GM23338 (cell line): ENCODE measurements around the gene BRD9. TPM values are rescaled to one million over a fixed set of nuclear protein-coding genes. Genes with fewer than 3 reads are reported as not detected.

Experiments
- ATAC-seq: fragments of 200-7000 bp; cut with Tn5 transposase; 3 replicates; pipeline ENCODE4 v1.9.1; 2020
- DNase-seq: peaks from one replicate; pipeline ENCODE4 v3.0.0-alpha.2; 2015; ENCODE audit warnings: low spot score
- H2AFZ ChIP-seq: fragments of 200-600 bp; sonication (generic); 2 replicates; pipeline ENCODE4 v1.8.0; 2016; ENCODE audit warnings: antibody characterized with exemption, mild to moderate bottlenecking, moderate library complexity
- H3F3A ChIP-seq: fragments of 200-600 bp; sonication (generic); replicated peaks from 2 replicates; pipeline ENCODE4 v1.8.0; 2017; ENCODE audit warnings: antibody characterized with exemption, mixed run types, low read depth
- H3K27ac ChIP-seq: fragments of 200-600 bp; sonication (generic); 2 replicates; pipeline ENCODE4 v1.6.1; 2016; ENCODE audit warnings: low read depth
- H3K27me3 ChIP-seq: fragments of 200-600 bp; sonication (generic); 2 replicates; pipeline ENCODE4 v1.8.0; 2016; ENCODE audit warnings: mild to moderate bottlenecking, mixed run types, moderate library complexity; ENCODE audit not compliant: insufficient read depth
- H3K36me3 ChIP-seq: fragments of 200-600 bp; sonication (generic); 2 replicates; pipeline ENCODE4 v1.8.0; 2016; ENCODE audit warnings: mild to moderate bottlenecking; ENCODE audit not compliant: insufficient read depth
- H3K4me1 ChIP-seq: fragments of 200-600 bp; sonication (generic); 2 replicates; pipeline ENCODE4 v1.8.0; 2016; ENCODE audit warnings: mild to moderate bottlenecking, moderate library complexity; ENCODE audit not compliant: insufficient read depth
- H3K4me2 ChIP-seq: fragments of 200-600 bp; sonication (generic); 2 replicates; pipeline ENCODE4 v1.7.1; 2017; ENCODE audit warnings: mixed run types
- H3K4me3 ChIP-seq: fragments of 200-600 bp; sonication (generic); 2 replicates; pipeline ENCODE4 v1.6.1; 2016; ENCODE audit warnings: mixed run types
- H3K79me2 ChIP-seq: fragments of 200-600 bp; sonication (generic); replicated peaks from 2 replicates; pipeline ENCODE4 v1.8.0; 2017; ENCODE audit warnings: mild to moderate bottlenecking; ENCODE audit not compliant: insufficient read depth
- H3K9me2 ChIP-seq: fragments of 200-600 bp; sonication (generic); 2 replicates; pipeline ENCODE4 v1.8.0; 2017; ENCODE audit not compliant: insufficient read depth
- H4K20me1 ChIP-seq: fragments of 200-600 bp; sonication (generic); replicated peaks from 2 replicates; pipeline ENCODE4 v1.8.0; 2017; ENCODE audit warnings: mild to moderate bottlenecking; ENCODE audit not compliant: insufficient read depth
- H3K27ac Mint-ChIP-seq: 2 replicates; pipeline ENCODE4 v1.8.0; 2020; ENCODE audit warnings: inconsistent platforms, mild to moderate bottlenecking, moderate library complexity, mixed read lengths
- H3K27me3 Mint-ChIP-seq: 3 replicates; pipeline ENCODE4 v1.8.0; 2022; ENCODE audit warnings: low read depth, mild to moderate bottlenecking, moderate library complexity, mixed read lengths, inconsistent platforms; ENCODE audit not compliant: insufficient read depth, poor library complexity
- H3K36me3 Mint-ChIP-seq: 3 replicates; pipeline ENCODE4 v1.8.0; 2021; ENCODE audit warnings: low read depth, mild to moderate bottlenecking, inconsistent platforms, moderate library complexity, mixed read lengths
- H3K4me1 Mint-ChIP-seq: 3 replicates; pipeline ENCODE4 v1.8.0; 2020; ENCODE audit warnings: mild to moderate bottlenecking, inconsistent platforms, mixed read lengths
- H3K4me3 Mint-ChIP-seq: 3 replicates; pipeline ENCODE4 v1.8.0; 2021; ENCODE audit warnings: moderate library complexity, mild to moderate bottlenecking, inconsistent platforms, mixed read lengths
- H3K9me3 Mint-ChIP-seq: 3 replicates; pipeline ENCODE4 v1.8.0; 2020; ENCODE audit warnings: moderate library complexity, mild to moderate bottlenecking, inconsistent platforms, mixed read lengths
- CREB1 ChIP-seq: fragments of 250-450 bp; sonication (Bioruptor Pico); IDR thresholded peaks from 2 replicates; pipeline ENCODE4 v1.5.0; 2020; ENCODE audit warnings: low read depth, mild to moderate bottlenecking, moderate library complexity
- EZH2 ChIP-seq: fragments of 200-600 bp; sonication (generic); IDR thresholded peaks from one replicate; pipeline ENCODE4 v1.8.0; 2017; ENCODE audit warnings: antibody characterized with exemption, mild to moderate bottlenecking, low read depth; ENCODE audit not compliant: unreplicated experiment
- EZH2phosphoT487 ChIP-seq: fragments of 200-600 bp; sonication (generic); IDR thresholded peaks from one replicate; pipeline ENCODE4 v1.8.1; 2018; ENCODE audit warnings: antibody characterized with exemption; ENCODE audit not compliant: unreplicated experiment
- JUNB ChIP-seq: IDR thresholded peaks from one replicate; pipeline ENCODE4 v1.6.1; 2016; ENCODE audit warnings: antibody characterized with exemption; ENCODE audit not compliant: unreplicated experiment
- NANOG ChIP-seq: IDR thresholded peaks from 2 replicates; pipeline ENCODE4 v1.6.1; 2016; ENCODE audit warnings: antibody characterized with exemption, borderline replicate concordance
- POLR2AphosphoS5 ChIP-seq: IDR thresholded peaks from 2 replicates; pipeline ENCODE4 v1.6.1; 2016; ENCODE audit warnings: antibody characterized with exemption, low read depth
- STAT1 ChIP-seq: IDR thresholded peaks from one replicate; pipeline ENCODE4 v1.6.1; 2016; ENCODE audit warnings: antibody characterized with exemption; ENCODE audit not compliant: unreplicated experiment
- ZNF331 ChIP-seq: fragments of 250-450 bp; sonication (Bioruptor Pico); IDR thresholded peaks from 2 replicates; pipeline ENCODE4 v1.5.0; 2020; ENCODE audit warnings: low read depth, mild to moderate bottlenecking, moderate library complexity
- polyA plus RNA-seq: library from polyadenylated mRNA; unstranded; fragments of >200 nt; fragmentation: Nextera tagmentation; extraction: Ambion mirVana; gene quantifications from 2 replicates; pipeline ENCODE4 v1.2.1, GENCODE V29; 2016
- total RNA-seq: library from RNA; depleted of rRNA; stranded (reverse); fragments of >200 nt; shearing (Covaris generic); gene quantifications from 2 replicates; pipeline ENCODE4 v1.2.3, GENCODE V29; 2014
- TF ChIP-seq, protein P1 (sequence below): IDR thresholded peaks from 2 replicates; pipeline ENCODE4 v1.6.1; 2016; ENCODE audit warnings: antibody characterized with exemption
- TF ChIP-seq, protein P2 (sequence below), 2 experiments: fragments of 200-600 bp in 1 of 2; sonication (generic) in 1 of 2; conservative IDR thresholded peaks; 2 replicates each; pipeline versions ENCODE4 v1.5.1 to v1.6.1; 2016 to 2017; ENCODE audit warnings: antibody characterized with exemption in 2 of 2, low read depth in 2 of 2, mild to moderate bottlenecking in 2 of 2, moderate library complexity in 1 of 2
- TF ChIP-seq, protein P3 (sequence below): fragments of 250-450 bp; sonication (Bioruptor Pico); IDR thresholded peaks from 2 replicates; pipeline ENCODE4 v1.5.0; 2020; ENCODE audit warnings: mild to moderate bottlenecking, moderate library complexity

BRD9 gene
- total and polyA plus RNA-seq, 2 experiments from 2014 or later = 32.9 to 54.7 TPM

DNA sequence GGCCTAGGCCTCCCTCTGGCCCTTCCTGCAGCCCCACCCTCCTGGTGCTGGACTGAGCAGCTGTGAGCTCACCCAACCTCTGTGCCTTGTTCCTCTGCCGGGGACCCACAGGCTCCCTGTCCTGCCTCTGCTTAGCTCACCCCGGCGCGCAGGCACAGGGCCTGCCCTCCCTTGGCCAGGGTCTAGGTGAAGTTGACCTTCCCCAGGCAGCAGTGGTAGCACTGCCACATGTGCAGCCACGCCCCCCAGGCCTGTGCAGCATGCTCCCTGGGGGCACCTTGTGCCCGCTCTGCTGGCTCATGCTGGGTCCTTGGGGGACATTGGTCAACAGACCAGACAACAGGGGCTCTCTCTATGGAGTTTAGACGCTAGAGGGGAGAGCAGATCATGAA, 18.2 kb upstream of the BRD9 start:
- Mint-ChIP-seq H3K27me3 (peaks cover 2% of the 10 kb centered on the region), H3K4me3 (no peak overlapping the region), H3K36me3 (peaks cover 85% of the 10 kb centered on the region), H3K27ac (no peak overlapping the region), H3K9me3 (no peaks in the 10 kb centered on the region), H3K4me1 (no peaks in the 10 kb centered on the region; the same call in 2 of the 3 replicates)
- no peak overlapping the region for H3K27ac ChIP-seq
- H4K20me1 ChIP-seq = peaks cover 3% of the 10 kb centered on the region; the same call in 1 of the 2 replicates
- no peak for DNase-seq
- 0 out of 2 replicates have a peak, but pooled peaks cover 7% of the 10 kb centered on the region for H3K79me2 ChIP-seq
- peaks cover 46% of the 10 kb centered on the region for H3K36me3 ChIP-seq
- no peaks in the 10 kb centered on the region for H3F3A ChIP-seq
- H3K9me2 ChIP-seq = no peaks in the 10 kb centered on the region
- no peak overlapping the region for H3K4me2 ChIP-seq
- no peak overlapping the region for H3K4me3 ChIP-seq
- TF ChIP-seq, protein P1, sequence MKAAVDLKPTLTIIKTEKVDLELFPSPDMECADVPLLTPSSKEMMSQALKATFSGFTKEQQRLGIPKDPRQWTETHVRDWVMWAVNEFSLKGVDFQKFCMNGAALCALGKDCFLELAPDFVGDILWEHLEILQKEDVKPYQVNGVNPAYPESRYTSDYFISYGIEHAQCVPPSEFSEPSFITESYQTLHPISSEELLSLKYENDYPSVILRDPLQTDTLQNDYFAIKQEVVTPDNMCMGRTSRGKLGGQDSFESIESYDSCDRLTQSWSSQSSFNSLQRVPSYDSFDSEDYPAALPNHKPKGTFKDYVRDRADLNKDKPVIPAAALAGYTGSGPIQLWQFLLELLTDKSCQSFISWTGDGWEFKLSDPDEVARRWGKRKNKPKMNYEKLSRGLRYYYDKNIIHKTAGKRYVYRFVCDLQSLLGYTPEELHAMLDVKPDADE = no peak
- TF ChIP-seq EZH2 (no peak), NANOG (no peak), ZNF331 (CRISPR knock-in tag) (no peak), JUNB (no peak), EZH2phosphoT487 (no peak), CREB1 (no peak)
- no peaks in the 10 kb centered on the region for H3K4me1 ChIP-seq
- ATAC-seq = no peak
- no peak overlapping the region for H2AFZ ChIP-seq
- H3K27me3 ChIP-seq = no peaks in the 10 kb centered on the region

DNA sequence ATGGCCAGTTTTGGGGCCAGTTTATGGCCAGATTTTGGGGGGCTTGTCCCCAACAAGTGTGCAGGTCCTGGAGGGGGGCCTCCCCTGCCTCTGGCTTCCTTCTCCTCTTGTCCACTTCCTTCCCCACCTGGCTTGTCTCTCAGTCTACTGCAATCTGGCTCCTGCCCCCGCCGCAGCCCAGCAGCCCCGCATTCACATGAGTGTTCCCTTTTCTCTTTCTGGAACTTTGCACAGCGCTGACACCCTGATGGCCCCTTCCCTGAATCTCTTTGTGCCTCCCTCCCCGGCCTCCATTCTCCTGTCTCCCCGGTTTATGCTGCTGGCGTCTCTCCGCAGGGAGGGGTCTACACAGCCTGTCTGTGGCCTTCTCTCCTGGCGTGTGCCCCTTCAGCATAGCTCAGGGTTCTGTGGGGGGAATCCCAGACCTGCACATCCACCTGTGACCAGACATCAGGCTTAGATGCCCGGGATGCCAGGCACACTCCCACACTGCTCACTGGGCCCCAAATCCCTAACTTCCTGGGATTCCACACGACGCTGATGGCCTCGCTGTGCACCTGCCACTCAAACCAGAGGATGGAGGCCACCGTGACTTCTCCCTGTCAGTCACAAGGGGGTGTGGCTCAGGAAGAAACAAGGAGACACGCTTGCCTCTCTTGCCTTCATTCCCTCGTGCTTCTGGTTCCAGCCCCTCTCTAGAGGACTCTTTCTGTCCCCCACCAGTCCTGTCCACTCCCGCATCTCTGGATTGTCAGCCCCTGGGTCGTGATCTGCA, 17.6 kb upstream of the BRD9 start:
- Histone ChIP-seq H3K9me2 (no peaks in the 10 kb centered on the region), H3F3A (no peaks in the 10 kb centered on the region), H3K27me3 (no peaks in the 10 kb centered on the region), H2AFZ (no peak overlapping the region), H4K20me1 (peaks cover 6% of the 10 kb centered on the region; the same call in 1 of the 2 replicates), H3K4me1 (no peaks in the 10 kb centered on the region), H3K36me3 (peaks cover 52% of the 10 kb centered on the region), H3K4me2 (no peak overlapping the region), H3K27ac (no peak overlapping the region), H3K4me3 (no peak overlapping the region), H3K79me2 (0 out of 2 replicates have a peak, but pooled peaks cover 7% of the 10 kb centered on the region)
- Mint-ChIP-seq H3K4me3 (no peak overlapping the region), H3K9me3 (no peaks in the 10 kb centered on the region), H3K36me3 (peaks cover 87% of the 10 kb centered on the region), H3K27me3 (no peaks in the 10 kb centered on the region), H3K4me1 (no peaks in the 10 kb centered on the region; the same call in 2 of the 3 replicates), H3K27ac (no peak overlapping the region)
- DNase-seq (no peak), ATAC-seq (no peak)
- TF ChIP-seq, protein P1 = no peak
- TF ChIP-seq, protein P2, sequence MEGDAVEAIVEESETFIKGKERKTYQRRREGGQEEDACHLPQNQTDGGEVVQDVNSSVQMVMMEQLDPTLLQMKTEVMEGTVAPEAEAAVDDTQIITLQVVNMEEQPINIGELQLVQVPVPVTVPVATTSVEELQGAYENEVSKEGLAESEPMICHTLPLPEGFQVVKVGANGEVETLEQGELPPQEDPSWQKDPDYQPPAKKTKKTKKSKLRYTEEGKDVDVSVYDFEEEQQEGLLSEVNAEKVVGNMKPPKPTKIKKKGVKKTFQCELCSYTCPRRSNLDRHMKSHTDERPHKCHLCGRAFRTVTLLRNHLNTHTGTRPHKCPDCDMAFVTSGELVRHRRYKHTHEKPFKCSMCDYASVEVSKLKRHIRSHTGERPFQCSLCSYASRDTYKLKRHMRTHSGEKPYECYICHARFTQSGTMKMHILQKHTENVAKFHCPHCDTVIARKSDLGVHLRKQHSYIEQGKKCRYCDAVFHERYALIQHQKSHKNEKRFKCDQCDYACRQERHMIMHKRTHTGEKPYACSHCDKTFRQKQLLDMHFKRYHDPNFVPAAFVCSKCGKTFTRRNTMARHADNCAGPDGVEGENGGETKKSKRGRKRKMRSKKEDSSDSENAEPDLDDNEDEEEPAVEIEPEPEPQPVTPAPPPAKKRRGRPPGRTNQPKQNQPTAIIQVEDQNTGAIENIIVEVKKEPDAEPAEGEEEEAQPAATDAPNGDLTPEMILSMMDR (conservative IDR thresholded peaks at IDR 0.05; ENCODE audit: low read depth in 2 of 2) = no peak
- TF ChIP-seq, protein P3, sequence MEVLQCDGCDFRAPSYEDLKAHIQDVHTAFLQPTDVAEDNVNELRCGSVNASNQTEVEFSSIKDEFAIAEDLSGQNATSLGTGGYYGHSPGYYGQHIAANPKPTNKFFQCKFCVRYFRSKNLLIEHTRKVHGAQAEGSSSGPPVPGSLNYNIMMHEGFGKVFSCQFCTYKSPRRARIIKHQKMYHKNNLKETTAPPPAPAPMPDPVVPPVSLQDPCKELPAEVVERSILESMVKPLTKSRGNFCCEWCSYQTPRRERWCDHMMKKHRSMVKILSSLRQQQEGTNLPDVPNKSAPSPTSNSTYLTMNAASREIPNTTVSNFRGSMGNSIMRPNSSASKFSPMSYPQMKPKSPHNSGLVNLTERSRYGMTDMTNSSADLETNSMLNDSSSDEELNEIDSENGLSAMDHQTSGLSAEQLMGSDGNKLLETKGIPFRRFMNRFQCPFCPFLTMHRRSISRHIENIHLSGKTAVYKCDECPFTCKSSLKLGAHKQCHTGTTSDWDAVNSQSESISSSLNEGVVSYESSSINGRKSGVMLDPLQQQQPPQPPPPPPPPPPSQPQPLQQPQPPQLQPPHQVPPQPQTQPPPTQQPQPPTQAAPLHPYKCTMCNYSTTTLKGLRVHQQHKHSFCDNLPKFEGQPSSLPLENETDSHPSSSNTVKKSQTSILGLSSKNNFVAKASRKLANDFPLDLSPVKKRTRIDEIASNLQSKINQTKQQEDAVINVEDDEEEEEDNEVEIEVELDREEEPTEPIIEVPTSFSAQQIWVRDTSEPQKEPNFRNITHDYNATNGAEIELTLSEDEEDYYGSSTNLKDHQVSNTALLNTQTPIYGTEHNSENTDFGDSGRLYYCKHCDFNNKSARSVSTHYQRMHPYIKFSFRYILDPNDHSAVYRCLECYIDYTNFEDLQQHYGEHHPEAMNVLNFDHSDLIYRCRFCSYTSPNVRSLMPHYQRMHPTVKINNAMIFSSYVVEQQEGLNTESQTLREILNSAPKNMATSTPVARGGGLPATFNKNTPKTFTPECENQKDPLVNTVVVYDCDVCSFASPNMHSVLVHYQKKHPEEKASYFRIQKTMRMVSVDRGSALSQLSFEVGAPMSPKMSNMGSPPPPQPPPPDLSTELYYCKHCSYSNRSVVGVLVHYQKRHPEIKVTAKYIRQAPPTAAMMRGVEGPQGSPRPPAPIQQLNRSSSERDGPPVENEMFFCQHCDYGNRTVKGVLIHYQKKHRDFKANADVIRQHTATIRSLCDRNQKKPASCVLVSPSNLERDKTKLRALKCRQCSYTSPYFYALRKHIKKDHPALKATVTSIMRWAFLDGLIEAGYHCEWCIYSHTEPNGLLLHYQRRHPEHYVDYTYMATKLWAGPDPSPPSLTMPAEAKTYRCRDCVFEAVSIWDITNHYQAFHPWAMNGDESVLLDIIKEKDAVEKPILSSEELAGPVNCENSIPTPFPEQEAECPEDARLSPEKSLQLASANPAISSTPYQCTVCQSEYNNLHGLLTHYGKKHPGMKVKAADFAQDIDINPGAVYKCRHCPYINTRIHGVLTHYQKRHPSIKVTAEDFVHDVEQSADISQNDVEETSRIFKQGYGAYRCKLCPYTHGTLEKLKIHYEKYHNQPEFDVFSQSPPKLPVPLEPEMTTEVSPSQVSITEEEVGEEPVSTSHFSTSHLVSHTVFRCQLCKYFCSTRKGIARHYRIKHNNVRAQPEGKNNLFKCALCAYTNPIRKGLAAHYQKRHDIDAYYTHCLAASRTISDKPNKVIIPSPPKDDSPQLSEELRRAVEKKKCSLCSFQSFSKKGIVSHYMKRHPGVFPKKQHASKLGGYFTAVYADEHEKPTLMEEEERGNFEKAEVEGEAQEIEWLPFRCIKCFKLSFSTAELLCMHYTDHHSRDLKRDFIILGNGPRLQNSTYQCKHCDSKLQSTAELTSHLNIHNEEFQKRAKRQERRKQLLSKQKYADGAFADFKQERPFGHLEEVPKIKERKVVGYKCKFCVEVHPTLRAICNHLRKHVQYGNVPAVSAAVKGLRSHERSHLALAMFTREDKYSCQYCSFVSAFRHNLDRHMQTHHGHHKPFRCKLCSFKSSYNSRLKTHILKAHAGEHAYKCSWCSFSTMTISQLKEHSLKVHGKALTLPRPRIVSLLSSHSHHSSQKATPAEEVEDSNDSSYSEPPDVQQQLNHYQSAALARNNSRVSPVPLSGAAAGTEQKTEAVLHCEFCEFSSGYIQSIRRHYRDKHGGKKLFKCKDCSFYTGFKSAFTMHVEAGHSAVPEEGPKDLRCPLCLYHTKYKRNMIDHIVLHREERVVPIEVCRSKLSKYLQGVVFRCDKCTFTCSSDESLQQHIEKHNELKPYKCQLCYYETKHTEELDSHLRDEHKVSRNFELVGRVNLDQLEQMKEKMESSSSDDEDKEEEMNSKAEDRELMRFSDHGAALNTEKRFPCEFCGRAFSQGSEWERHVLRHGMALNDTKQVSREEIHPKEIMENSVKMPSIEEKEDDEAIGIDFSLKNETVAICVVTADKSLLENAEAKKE = no peak
- TF ChIP-seq STAT1 = no peak
- no peak for TF ChIP-seq POLR2AphosphoS5
- TF ChIP-seq EZH2 = no peak
- no peak for TF ChIP-seq ZNF331 (CRISPR knock-in tag)
- TF ChIP-seq EZH2phosphoT487 = no peak
